IMR-90 (cell line): ENCODE measurements around the gene CTDSPL. TPM values are rescaled to one million over a fixed set of nuclear protein-coding genes. Genes with fewer than 3 reads are reported as not detected.

ENCODE experiments used
- ATAC-seq: fragments of 200-7000 bp; cut with Tn5 transposase; 2 replicates; pipeline ENCODE4 v1.9.1; 2020; ENCODE audit warnings: low read depth, mild to moderate bottlenecking, moderate library complexity
- BruUV-seq: library from RNA; stranded (reverse); fragments of 400-500 nt; replicated peaks from 2 replicates; lab custom pipeline; 2021; lab: Mats Ljungman, UMichigan
- CTCF ChIA-PET: fragments of 300-600 bp; formaldehyde crosslinking; extraction: SDS; loops from one replicate; lab custom pipeline; 2021; ENCODE audit warnings: antibody characterized with exemption; lab: Yijun Ruan, JAX
- POLR2A ChIA-PET: fragments of 300-600 bp; sonication (Branson Sonifier 250); formaldehyde crosslinking; loops from one replicate; lab custom pipeline; 2022; ENCODE audit warnings: antibody characterized with exemption; ENCODE audit not compliant: unreplicated experiment; lab: Charles Lee
- DNase-seq: peaks from one replicate; pipeline ENCODE4 v3.0.0; 2013
- H2AFZ ChIP-seq: replicated peaks from 2 replicates; pipeline ENCODE3; 2013; ENCODE audit warnings: low read length, mild to moderate bottlenecking; ENCODE audit not compliant: poor library complexity
- H2AK5ac ChIP-seq: 2 replicates; pipeline ENCODE4 v1.6.1; 2013; ENCODE audit warnings: low read depth, low read length, inconsistent platforms
- H2AK9ac ChIP-seq: replicated peaks from 2 replicates; pipeline ENCODE3; 2013; ENCODE audit warnings: mild to moderate bottlenecking, low read depth, low read length, moderate library complexity; ENCODE audit not compliant: poor library complexity
- H2BK120ac ChIP-seq: 2 replicates; pipeline ENCODE4 v1.6.1; 2013; ENCODE audit warnings: low read depth, low read length, inconsistent platforms
- H2BK15ac ChIP-seq: 3 replicates; pipeline ENCODE4 v1.6.1; 2013; ENCODE audit warnings: low read depth, low read length, inconsistent platforms
- H2BK20ac ChIP-seq: 2 replicates; pipeline ENCODE4 v1.6.1; 2013; ENCODE audit warnings: low read depth, mild to moderate bottlenecking, inconsistent platforms, low read length, moderate library complexity
- H2BK5ac ChIP-seq: 2 replicates; pipeline ENCODE4 v1.6.1; 2013; ENCODE audit warnings: mild to moderate bottlenecking, low read depth, low read length, inconsistent platforms; ENCODE audit not compliant: poor library complexity, severe bottlenecking
- H3K14ac ChIP-seq: replicated peaks from 2 replicates; pipeline ENCODE4 v1.6.1; 2013; ENCODE audit warnings: low read depth, low read length, inconsistent platforms
- H3K18ac ChIP-seq: 2 replicates; pipeline ENCODE4 v1.6.1; 2013; ENCODE audit warnings: low read depth, low read length, control low read depth
- H3K23ac ChIP-seq: 2 replicates; pipeline ENCODE4 v1.6.1; 2013; ENCODE audit warnings: low read depth, low read length, inconsistent platforms
- H3K27ac ChIP-seq: 2 replicates; pipeline ENCODE4 v1.5.1; 2013; ENCODE audit warnings: mild to moderate bottlenecking, control low read depth, low read length; ENCODE audit not compliant: insufficient read depth
- H3K27me3 ChIP-seq: 2 replicates; pipeline ENCODE4 v1.6.1; 2013; ENCODE audit warnings: low read length; ENCODE audit not compliant: control insufficient read depth, insufficient read depth
- H3K36me3 ChIP-seq: 2 replicates; pipeline ENCODE4 v1.6.1; 2013; ENCODE audit warnings: low read length, mixed read lengths; ENCODE audit not compliant: control insufficient read depth, insufficient read depth
- H3K4ac ChIP-seq: 2 replicates; pipeline ENCODE4 v1.6.1; 2013; ENCODE audit warnings: low read depth, low read length, inconsistent platforms
- H3K4me1 ChIP-seq: 2 replicates; pipeline ENCODE4 v1.6.1; 2013; ENCODE audit warnings: low read length, mixed read lengths; ENCODE audit not compliant: control insufficient read depth, insufficient read depth
- H3K4me2 ChIP-seq: 2 replicates; pipeline ENCODE4 v1.6.1; 2013; ENCODE audit warnings: low read depth, mild to moderate bottlenecking, control low read depth, low read length, moderate library complexity
- H3K4me3 ChIP-seq: 2 replicates; pipeline ENCODE4 v1.5.1; 2013; ENCODE audit warnings: low read depth, mild to moderate bottlenecking, control low read depth, low read length, moderate library complexity; ENCODE audit not compliant: insufficient read depth
- H3K56ac ChIP-seq: 2 replicates; pipeline ENCODE4 v1.6.1; 2013; ENCODE audit warnings: low read length, inconsistent platforms; ENCODE audit not compliant: insufficient read depth; ENCODE audit errors: extremely low read depth
- H3K79me1 ChIP-seq, 2 experiments: 2 replicates each; pipeline ENCODE4 v1.6.1; 2013; ENCODE audit warnings: low read length in 2 of 2, inconsistent platforms in 1 of 2, low read depth in 1 of 2
- H3K9ac ChIP-seq: 2 replicates; pipeline ENCODE4 v1.6.1; 2013; ENCODE audit warnings: low read depth, low read length, control low read depth
- H3K9me1 ChIP-seq: 2 replicates; pipeline ENCODE4 v1.6.1; 2013; ENCODE audit warnings: low read length, inconsistent platforms; ENCODE audit not compliant: insufficient read depth
- H3K9me3 ChIP-seq: 2 replicates; pipeline ENCODE4 v1.6.1; 2013; ENCODE audit warnings: low read length; ENCODE audit not compliant: control insufficient read depth, insufficient read depth
- H4K20me1 ChIP-seq: 2 replicates; pipeline ENCODE4 v1.6.1; 2013; ENCODE audit warnings: low read length, inconsistent platforms; ENCODE audit not compliant: insufficient read depth
- H4K5ac ChIP-seq: 2 replicates; pipeline ENCODE4 v1.6.1; 2013; ENCODE audit warnings: mild to moderate bottlenecking, low read depth, low read length, control low read depth
- H4K8ac ChIP-seq, 2 experiments: 2 replicates each; pipeline ENCODE4 v1.6.1; 2013; ENCODE audit warnings: low read depth in 2 of 2, low read length in 2 of 2, control low read depth in 1 of 2, inconsistent platforms in 1 of 2
- H4K91ac ChIP-seq: 2 replicates; pipeline ENCODE4 v1.6.1; 2013; ENCODE audit warnings: low read depth, low read length, inconsistent platforms; ENCODE audit not compliant: insufficient read depth
- BHLHE40 ChIP-seq: fragments of 150-350 bp; IDR thresholded peaks from 2 replicates; pipeline ENCODE4 v1.6.1; 2016; ENCODE audit warnings: mild to moderate bottlenecking, low read depth, low read length
- CEBPB ChIP-seq: IDR thresholded peaks from 2 replicates; pipeline ENCODE4 v1.6.1; 2012; ENCODE audit warnings: low read depth, low read length, improper control_type of control experiment
- CHD1 ChIP-seq: IDR thresholded peaks from 2 replicates; pipeline ENCODE4 v1.6.1; 2012; ENCODE audit warnings: low read depth, low read length, improper control_type of control experiment
- FOS ChIP-seq: fragments of 150-350 bp; IDR thresholded peaks from 2 replicates; pipeline ENCODE4 v1.6.1; 2016; ENCODE audit warnings: low read depth, low read length
- MAFK ChIP-seq: IDR thresholded peaks from 2 replicates; pipeline ENCODE4 v1.6.1; 2012; ENCODE audit warnings: low read depth, low read length, improper control_type of control experiment
- NFE2L2 ChIP-seq: fragments of 150-350 bp; IDR thresholded peaks from 2 replicates; pipeline ENCODE4 v1.6.1; 2016; ENCODE audit warnings: low read depth, mild to moderate bottlenecking, low read length
- RFX5 ChIP-seq: IDR thresholded peaks from 2 replicates; pipeline ENCODE4 v1.8.0; 2012; ENCODE audit warnings: low read depth, mild to moderate bottlenecking, low read length, moderate library complexity
- WGBS, 2 experiments: methylation state at CpG; one replicate each; pipeline versions ENCODE4 v1.1.5 to v1.1.7; 2013; ENCODE audit warnings: missing lambda C conversion rate in 2 of 2; ENCODE audit not compliant: insufficient read length in 1 of 2; ENCODE audit errors: extremely low coverage in 2 of 2; 5-methylcytosine and 5-hydroxymethylcytosine counted together
- dilution Hi-C: fragments of 300-500 bp; cut with HindIII; formaldehyde crosslinking; loops from one replicate; pipeline ENCODE4 v1.14.3; 2018; ENCODE audit warnings: low sequenced_read_pairs; ENCODE audit not compliant: unreplicated experiment
- in situ Hi-C: fragments of 300-500 bp; cut with MboI; formaldehyde crosslinking; loops from 3 replicates; pipeline ENCODE4 v1.14.3; 2019; ENCODE audit warnings: low sequenced_read_pairs, inconsistent platforms, mixed read lengths
- intact Hi-C: fragments of 100-400 bp; cut with micrococcal nuclease; formaldehyde crosslinking; loops from 2 replicates; pipeline ENCODE4 v1.10.0; 2022
- polyA plus RNA-seq, 3 experiments: library from polyadenylated mRNA; depleted of rRNA; stranded (reverse); fragments of >200 nt; gene quantifications; 2 replicates each; pipeline ENCODE4 v1.2.3, GENCODE V29; 2012; ENCODE audit warnings: low replicate concordance in 1 of 3
- total RNA-seq: library from RNA; depleted of rRNA; stranded (reverse); fragments of >200 nt; gene quantifications from 2 replicates; pipeline ENCODE4 v1.2.3, GENCODE V29; 2012
- TF ChIP-seq, protein P1 (sequence below): fragments of 150-350 bp; IDR thresholded peaks from 2 replicates; pipeline ENCODE4 v1.6.1; 2017; ENCODE audit warnings: mild to moderate bottlenecking, antibody characterized with exemption, low read length, low read depth
- TF ChIP-seq, protein P2 (sequence below): conservative IDR thresholded peaks from 2 replicates; pipeline ENCODE4 v1.5.1; 2012; ENCODE audit warnings: mild to moderate bottlenecking, low read depth, low read length, improper control_type of control experiment
- TF ChIP-seq, protein P3 (sequence below): fragments of 150-350 bp; IDR thresholded peaks from 2 replicates; pipeline ENCODE4 v1.6.1; 2016; ENCODE audit warnings: low read depth, mild to moderate bottlenecking, low read length, moderate library complexity, borderline replicate concordance

Gene CTDSPL
- total and polyA plus RNA-seq, 2 of the 4 experiments (the other 2 are of a cell fraction): 24.5 to 29.0 TPM

DNA sequence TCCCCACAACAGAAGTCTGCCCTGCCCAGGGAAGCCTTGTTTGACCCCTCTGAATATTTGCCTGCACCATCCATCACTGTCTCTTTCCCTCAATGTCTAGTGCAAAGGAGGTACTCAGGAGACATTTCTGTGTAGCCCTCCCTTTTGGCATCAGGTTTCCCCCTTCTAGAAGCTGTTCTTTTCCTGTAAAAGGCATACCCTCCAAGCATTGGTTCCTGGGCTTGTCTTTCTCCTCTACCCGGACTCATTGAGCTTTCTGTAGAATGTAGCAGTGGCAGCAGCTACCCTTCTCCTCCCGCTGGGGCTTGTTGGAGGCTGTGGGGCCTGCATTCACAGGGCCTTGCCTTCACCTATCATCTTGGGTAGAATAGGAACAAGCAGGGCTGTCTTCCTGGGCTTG, 63.5 kb downstream of the CTDSPL start:
- H3K18ac ChIP-seq: peak overlapping the region; percentile 44; the same call in 1 of the 2 replicates
- H2AK5ac ChIP-seq: peak overlapping the region; percentile 100
- H3K36me3 ChIP-seq: peaks cover 2% of the 10 kb centered on the region; the same call in 1 of the 2 replicates
- H2BK5ac ChIP-seq: peak overlapping the region; percentile 53
- H3K9me1 ChIP-seq: peaks cover 28% of the 10 kb centered on the region
- peak overlapping the region; percentile 96 for H3K14ac ChIP-seq
- H4K91ac ChIP-seq: peak overlapping the region; percentile 89
- TF ChIP-seq BHLHE40: no peak
- TF ChIP-seq FOS: no peak
- no peak for TF ChIP-seq CHD1
- TF ChIP-seq, protein P1, sequence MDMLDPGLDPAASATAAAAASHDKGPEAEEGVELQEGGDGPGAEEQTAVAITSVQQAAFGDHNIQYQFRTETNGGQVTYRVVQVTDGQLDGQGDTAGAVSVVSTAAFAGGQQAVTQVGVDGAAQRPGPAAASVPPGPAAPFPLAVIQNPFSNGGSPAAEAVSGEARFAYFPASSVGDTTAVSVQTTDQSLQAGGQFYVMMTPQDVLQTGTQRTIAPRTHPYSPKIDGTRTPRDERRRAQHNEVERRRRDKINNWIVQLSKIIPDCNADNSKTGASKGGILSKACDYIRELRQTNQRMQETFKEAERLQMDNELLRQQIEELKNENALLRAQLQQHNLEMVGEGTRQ: no peak
- TF ChIP-seq NFE2L2: no peak
- TF ChIP-seq, protein P2, sequence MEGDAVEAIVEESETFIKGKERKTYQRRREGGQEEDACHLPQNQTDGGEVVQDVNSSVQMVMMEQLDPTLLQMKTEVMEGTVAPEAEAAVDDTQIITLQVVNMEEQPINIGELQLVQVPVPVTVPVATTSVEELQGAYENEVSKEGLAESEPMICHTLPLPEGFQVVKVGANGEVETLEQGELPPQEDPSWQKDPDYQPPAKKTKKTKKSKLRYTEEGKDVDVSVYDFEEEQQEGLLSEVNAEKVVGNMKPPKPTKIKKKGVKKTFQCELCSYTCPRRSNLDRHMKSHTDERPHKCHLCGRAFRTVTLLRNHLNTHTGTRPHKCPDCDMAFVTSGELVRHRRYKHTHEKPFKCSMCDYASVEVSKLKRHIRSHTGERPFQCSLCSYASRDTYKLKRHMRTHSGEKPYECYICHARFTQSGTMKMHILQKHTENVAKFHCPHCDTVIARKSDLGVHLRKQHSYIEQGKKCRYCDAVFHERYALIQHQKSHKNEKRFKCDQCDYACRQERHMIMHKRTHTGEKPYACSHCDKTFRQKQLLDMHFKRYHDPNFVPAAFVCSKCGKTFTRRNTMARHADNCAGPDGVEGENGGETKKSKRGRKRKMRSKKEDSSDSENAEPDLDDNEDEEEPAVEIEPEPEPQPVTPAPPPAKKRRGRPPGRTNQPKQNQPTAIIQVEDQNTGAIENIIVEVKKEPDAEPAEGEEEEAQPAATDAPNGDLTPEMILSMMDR: no peak
- TF ChIP-seq, protein P3, sequence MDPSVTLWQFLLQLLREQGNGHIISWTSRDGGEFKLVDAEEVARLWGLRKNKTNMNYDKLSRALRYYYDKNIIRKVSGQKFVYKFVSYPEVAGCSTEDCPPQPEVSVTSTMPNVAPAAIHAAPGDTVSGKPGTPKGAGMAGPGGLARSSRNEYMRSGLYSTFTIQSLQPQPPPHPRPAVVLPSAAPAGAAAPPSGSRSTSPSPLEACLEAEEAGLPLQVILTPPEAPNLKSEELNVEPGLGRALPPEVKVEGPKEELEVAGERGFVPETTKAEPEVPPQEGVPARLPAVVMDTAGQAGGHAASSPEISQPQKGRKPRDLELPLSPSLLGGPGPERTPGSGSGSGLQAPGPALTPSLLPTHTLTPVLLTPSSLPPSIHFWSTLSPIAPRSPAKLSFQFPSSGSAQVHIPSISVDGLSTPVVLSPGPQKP: no peak
- no peak for TF ChIP-seq MAFK
- TF ChIP-seq RFX5: no peak
- TF ChIP-seq CEBPB: no peak
- H3K4me3 ChIP-seq: no peak overlapping the region
- H3K27ac ChIP-seq: peak overlapping the region; percentile 39; the same call in 1 of the 2 replicates
- H2BK20ac ChIP-seq: peak overlapping the region; percentile 97
- H2BK15ac ChIP-seq: peak overlapping the region; percentile 98; the same call in 2 of the 3 replicates
- H4K5ac ChIP-seq: peak overlapping the region; percentile 22
- BruUV-seq: no TSS peak
- H3K27me3 ChIP-seq: no peaks in the 10 kb centered on the region
- peak overlapping the region; percentile 98 for H3K23ac ChIP-seq
- intact Hi-C loops: no loop called here
- H3K9ac ChIP-seq: no peak overlapping the region
- peaks cover 25% of the 10 kb centered on the region for H4K20me1 ChIP-seq
- CTCF ChIA-PET: interaction anchor here (0.7 kb wide), 1 partner anchor 1053 kb away, joined by 3 read pairs; no protein-coding TSS in a partner anchor
- H3K56ac ChIP-seq: peak overlapping the region; percentile 28; the same call in 1 of the 2 replicates
- H3K4ac ChIP-seq: peak overlapping the region; percentile 95
- dilution Hi-C loops: no loop called here
- peak overlapping the region; percentile 60 for H2AFZ ChIP-seq
- in situ Hi-C loops: no loop called here
- peaks cover 48 to 82% of the 10 kb centered on the region in 2 experiments for H3K79me1 ChIP-seq
- peak overlapping the region; percentile 87 for H2AK9ac ChIP-seq
- ATAC-seq (no peak), DNase-seq (no peak)
- peak overlapping the region; percentile 94 for H2BK120ac ChIP-seq
- H3K9me3 ChIP-seq: no peaks in the 10 kb centered on the region
- H3K4me1 ChIP-seq: peaks cover 26% of the 10 kb centered on the region
- WGBS, 2 experiments: no CpG with 5 or more reads among the region's 2 CpGs
- POLR2A ChIA-PET: no interaction called here
- H4K8ac ChIP-seq: peak overlapping the region; percentile 70 to 82; a peak in 1 of 4 replicates
- H3K4me2 ChIP-seq: no peak overlapping the region
